ENCODE data around the gene SBSN. TPM values are rescaled to one million over a fixed set of nuclear protein-coding genes. Genes with fewer than 3 reads are reported as not detected.
A peak's percentile ranks its signal among the peaks of the same experiment; 100 is the strongest.
"Not testable (repeated sequence)": the region's sequence is repeated elsewhere in the genome, so short reads cannot be mapped to it uniquely, and the experiment has no call there.

The SBSN gene
- total RNA-seq, 2 experiments from 2014 or later, result not detected

DNA sequence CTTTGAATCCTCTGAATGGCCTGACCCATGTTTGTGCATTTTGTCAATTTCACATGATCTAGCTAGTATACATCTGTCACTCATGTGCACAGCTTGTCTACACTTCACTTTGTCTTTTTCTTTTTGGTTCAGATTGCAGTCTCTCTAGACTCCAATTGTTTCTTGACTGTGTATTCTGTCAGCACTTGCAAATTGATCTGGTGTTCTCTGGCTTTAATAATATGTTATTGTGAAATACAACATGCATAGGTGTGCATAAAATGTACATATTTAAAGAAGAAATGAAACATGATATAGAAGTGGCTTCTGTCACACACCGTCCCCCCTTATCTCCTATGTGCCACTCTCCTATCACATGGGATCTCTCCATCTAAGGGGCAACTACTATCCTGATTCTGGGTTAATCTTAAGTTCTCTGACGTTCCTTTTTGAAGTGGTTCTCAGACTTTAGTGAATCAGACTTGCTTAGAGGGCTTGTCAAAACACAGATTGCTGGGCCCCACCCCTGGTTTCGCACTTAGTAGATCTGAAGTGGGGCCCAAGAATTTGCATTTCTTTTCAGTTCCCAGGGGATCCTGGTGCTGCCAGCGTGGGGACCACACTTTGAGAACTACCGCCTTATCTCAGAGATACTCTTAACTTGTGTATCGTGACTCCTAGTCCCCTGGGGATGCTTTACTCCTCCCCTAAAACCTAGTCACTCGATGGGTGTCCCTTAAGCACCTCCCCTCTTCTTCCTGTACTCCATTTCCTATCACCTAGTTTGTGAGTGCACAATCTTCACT, 43.7 kb downstream of the SBSN start:
- Mint-ChIP-seq H3K27ac (no peak overlapping the region), H3K36me3 (ENCODE audit: low read depth) (no peaks in the 10 kb centered on the region), H3K4me3 (no peak overlapping the region), H3K9me3 (no peaks in the 10 kb centered on the region), H3K27me3 (peaks cover 6% of the 10 kb centered on the region), H3K4me1 (ENCODE audit: low read depth) (peaks cover 10% of the 10 kb centered on the region)
- peak; percentile 79 for ATAC-seq
- ChIA-PET POLR2A (interaction anchor here (1.2 kb wide), 1 partner anchor 12 kb away, joined by 3 read pairs; no protein-coding TSS in a partner anchor), CTCF (interaction anchor here (4.0 kb wide), 1 partner anchor 11 kb away, joined by 29 read pairs; no protein-coding TSS in a partner anchor)
- intact Hi-C loops (cut with micrococcal nuclease), result no loop called here
- DNase-seq, result peak; percentile 24
- TF ChIP-seq, protein P1, sequence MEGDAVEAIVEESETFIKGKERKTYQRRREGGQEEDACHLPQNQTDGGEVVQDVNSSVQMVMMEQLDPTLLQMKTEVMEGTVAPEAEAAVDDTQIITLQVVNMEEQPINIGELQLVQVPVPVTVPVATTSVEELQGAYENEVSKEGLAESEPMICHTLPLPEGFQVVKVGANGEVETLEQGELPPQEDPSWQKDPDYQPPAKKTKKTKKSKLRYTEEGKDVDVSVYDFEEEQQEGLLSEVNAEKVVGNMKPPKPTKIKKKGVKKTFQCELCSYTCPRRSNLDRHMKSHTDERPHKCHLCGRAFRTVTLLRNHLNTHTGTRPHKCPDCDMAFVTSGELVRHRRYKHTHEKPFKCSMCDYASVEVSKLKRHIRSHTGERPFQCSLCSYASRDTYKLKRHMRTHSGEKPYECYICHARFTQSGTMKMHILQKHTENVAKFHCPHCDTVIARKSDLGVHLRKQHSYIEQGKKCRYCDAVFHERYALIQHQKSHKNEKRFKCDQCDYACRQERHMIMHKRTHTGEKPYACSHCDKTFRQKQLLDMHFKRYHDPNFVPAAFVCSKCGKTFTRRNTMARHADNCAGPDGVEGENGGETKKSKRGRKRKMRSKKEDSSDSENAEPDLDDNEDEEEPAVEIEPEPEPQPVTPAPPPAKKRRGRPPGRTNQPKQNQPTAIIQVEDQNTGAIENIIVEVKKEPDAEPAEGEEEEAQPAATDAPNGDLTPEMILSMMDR (IDR thresholded peaks at IDR 0.05), result no peak

DNA sequence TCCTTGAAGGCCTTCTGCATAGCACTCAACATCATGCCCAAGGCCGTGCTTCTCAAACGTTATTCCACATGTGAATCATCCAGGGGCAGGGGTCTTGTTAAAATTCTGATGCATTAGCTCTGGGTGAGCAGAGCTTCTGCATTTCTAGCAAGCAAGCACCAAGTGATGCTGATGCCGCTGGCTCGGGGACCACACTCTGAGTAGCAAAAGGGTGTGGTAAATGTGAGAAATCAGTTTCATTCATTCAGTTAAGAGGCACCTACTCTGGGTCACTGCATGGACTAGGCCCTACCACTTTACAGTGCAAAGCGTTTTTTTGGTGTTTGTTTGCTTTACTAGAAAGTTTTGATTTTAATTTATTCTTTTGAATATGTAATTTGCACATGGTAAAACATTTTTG, 45.0 kb downstream of the SBSN start:
- ATAC-seq (no peak), DNase-seq (no peak)
- intact Hi-C loops (cut with micrococcal nuclease), result no loop called here
- no peak overlapping the region for H3K27ac Mint-ChIP-seq
- no peaks in the 10 kb centered on the region for H3K9me3 Mint-ChIP-seq
- H3K4me1 Mint-ChIP-seq (ENCODE audit: low read depth), result peaks cover 9% of the 10 kb centered on the region
- no peaks in the 10 kb centered on the region for H3K36me3 Mint-ChIP-seq (ENCODE audit: low read depth)
- CTCF ChIA-PET, result interaction anchor here (1.0 kb wide), 1 partner anchor 12 kb away, joined by 3 read pairs; no protein-coding TSS in a partner anchor
- POLR2A ChIA-PET, result no interaction called here
- no peak overlapping the region for H3K4me3 Mint-ChIP-seq
- TF ChIP-seq, protein P1 (IDR thresholded peaks at IDR 0.05), result no peak
- H3K27me3 Mint-ChIP-seq, result peaks cover 6% of the 10 kb centered on the region

GRCh38 chr19:35478794-35479677, 49.1 kb downstream of the SBSN start:
- Mint-ChIP-seq H3K9me3 (no peaks in the 10 kb centered on the region), H3K4me3 (no peak overlapping the region), H3K36me3 (ENCODE audit: low read depth) (no peaks in the 10 kb centered on the region), H3K4me1 (ENCODE audit: low read depth) (no peaks in the 10 kb centered on the region), H3K27me3 (no peaks in the 10 kb centered on the region), H3K27ac (no peak overlapping the region)
- intact Hi-C loops (cut with micrococcal nuclease), result no loop called here
- ChIA-PET POLR2A (interaction anchor here (0.7 kb wide), 1 partner anchor 504 kb away, joined by 3 read pairs; no protein-coding TSS in a partner anchor), CTCF (interaction anchor here (1.1 to 2.5 kb wide), 2 partner anchors 16 to 127 kb away, joined by 5 to 12 read pairs; no protein-coding TSS in a partner anchor)
- TF ChIP-seq, protein P1 (IDR thresholded peaks at IDR 0.05), result no peak
- no peak for DNase-seq
- ATAC-seq, result no peak

GRCh38 chr19:35476149-35476548, 52.0 kb downstream of the SBSN start:
- ATAC-seq, result no peak
- TF ChIP-seq, protein P1 (IDR thresholded peaks at IDR 0.05), result peak; percentile 51
- peak; percentile 54 for DNase-seq

GRCh38 chr19:35474594-35474993, 53.5 kb downstream of the SBSN start:
- POLR2A ChIA-PET; ATAC-seq; H3K4me3 Mint-ChIP-seq; H3K36me3 Mint-ChIP-seq (ENCODE audit: low read depth); intact Hi-C loops (cut with micrococcal nuclease); H3K9me3 Mint-ChIP-seq; H3K4me1 Mint-ChIP-seq (ENCODE audit: low read depth); DNase-seq; H3K27ac Mint-ChIP-seq; H3K27me3 Mint-ChIP-seq: not testable (repeated sequence)
- CTCF ChIA-PET, result interaction anchor here (1.8 kb wide), 1 partner anchor 20 kb away, joined by 7 read pairs; no protein-coding TSS in a partner anchor

More at GRCh38 chr19:35476149-35476548, 52.0 kb downstream of the SBSN start:
- H3K4me1 Mint-ChIP-seq (ENCODE audit: low read depth), result no peaks in the 10 kb centered on the region
- CTCF ChIA-PET, result no interaction called here
- POLR2A ChIA-PET, result no interaction called here
- no peaks in the 10 kb centered on the region for H3K9me3 Mint-ChIP-seq
- H3K27ac Mint-ChIP-seq, result no peak overlapping the region
- no peaks in the 10 kb centered on the region for H3K27me3 Mint-ChIP-seq
- H3K4me3 Mint-ChIP-seq, result no peak overlapping the region
- H3K36me3 Mint-ChIP-seq (ENCODE audit: low read depth), result no peaks in the 10 kb centered on the region
- intact Hi-C loops (cut with micrococcal nuclease), result no loop called here

All from activated CD8-positive, alpha-beta T cell treated with anti-CD3 and anti-CD28 coated beads for 36 hours (primary cell).